ENCODE data around the gene SGIP1.
"Not testable (repeated sequence)": the region's sequence is repeated elsewhere in the genome, so short reads cannot be mapped to it uniquely, and the experiment has no call there.

SGIP1 gene

GRCh38 chr1:66549017-66549416 lies 15.1 kb downstream of the SGIP1 start:
- DNase-seq (ENCODE audit: extremely low spot score, insufficient read length, low read depth) (no peak), FAIRE-seq (no peak)

GRCh38 chr1:66550243-66550642 lies 16.3 kb downstream of the SGIP1 start:
- FAIRE-seq (no peak), DNase-seq (ENCODE audit: extremely low spot score, insufficient read length, low read depth) (no peak)

DNA sequence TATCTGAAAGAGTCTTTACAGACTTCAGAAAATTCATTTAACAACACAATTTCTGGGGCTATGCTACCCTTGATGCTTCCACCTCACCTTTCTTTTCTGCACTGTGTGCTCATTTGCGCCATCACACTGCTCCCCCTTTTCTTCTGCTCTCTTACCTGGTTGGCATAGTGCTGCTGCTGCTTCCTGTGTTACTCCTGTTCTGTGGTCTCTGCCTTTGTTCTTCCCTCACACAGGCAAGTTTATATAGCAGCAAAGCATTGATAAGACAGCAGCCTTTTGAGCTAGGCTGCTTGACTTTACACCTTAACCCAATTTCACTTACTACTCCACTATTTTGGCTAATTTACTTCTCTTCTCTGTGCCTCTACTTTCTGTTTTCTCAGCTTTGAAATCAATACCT lies 18.3 kb downstream of the SGIP1 start:
- FAIRE-seq (no peak), DNase-seq (ENCODE audit: extremely low spot score, insufficient read length, low read depth) (no peak)

- no peak for FAIRE-seq
- DNase-seq (ENCODE audit: extremely low spot score, insufficient read length, low read depth): no peak
Observed at GRCh38 chr1:66552829-66553228, 18.9 kb downstream of the SGIP1 start.

GRCh38 chr1:66553846-66554245 lies 19.9 kb downstream of the SGIP1 start:
- DNase-seq (ENCODE audit: extremely low spot score, insufficient read length, low read depth): no peak
- no peak for FAIRE-seq

DNA sequence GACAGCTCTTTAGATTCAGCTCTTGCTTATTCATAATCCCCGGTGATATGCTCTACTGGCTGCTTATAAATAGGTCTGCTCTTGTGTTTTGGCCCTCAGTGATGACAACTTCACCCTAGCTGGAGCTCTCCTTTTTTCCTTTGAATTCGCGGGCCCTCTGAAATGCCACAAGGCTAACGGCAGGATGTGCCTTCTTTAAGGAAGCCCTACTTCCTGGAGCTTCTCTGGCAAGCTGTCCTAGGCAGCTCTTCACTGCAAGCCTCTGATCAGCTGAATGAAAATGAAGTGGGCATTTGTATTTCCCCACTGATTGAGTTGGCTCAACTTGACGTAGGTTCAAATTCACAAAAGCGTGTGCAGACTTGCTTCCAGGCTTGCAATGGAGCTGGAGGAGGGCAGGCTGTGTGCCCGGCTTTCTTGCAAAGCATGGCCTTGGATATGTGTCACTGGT lies 22.2 kb downstream of the SGIP1 start:
- FAIRE-seq (no peak), DNase-seq (ENCODE audit: extremely low spot score, insufficient read length, low read depth) (no peak)

DNA sequence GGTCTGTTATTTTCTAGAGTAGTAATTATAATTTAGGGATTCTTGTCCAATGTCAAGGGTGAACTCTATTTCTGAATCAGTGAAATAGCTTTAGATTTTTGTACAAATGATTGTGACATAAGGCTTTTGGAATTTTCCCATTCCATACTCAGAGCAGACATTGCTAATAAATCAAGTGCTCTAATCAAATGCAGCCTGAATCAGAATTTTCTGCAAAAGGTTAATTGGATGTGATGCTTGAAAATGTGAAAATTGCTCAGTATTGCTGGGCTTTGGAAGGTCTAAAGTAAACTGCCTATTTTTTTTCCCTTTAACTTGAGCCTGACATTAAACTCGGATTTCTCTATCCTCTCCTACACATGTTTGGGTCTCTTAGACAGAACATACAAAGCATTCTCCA lies 23.2 kb downstream of the SGIP1 start:
- DNase-seq (ENCODE audit: extremely low spot score, insufficient read length, low read depth): no peak
- FAIRE-seq: no peak

GRCh38 chr1:66559517-66559916 lies 25.6 kb downstream of the SGIP1 start:
- DNase-seq (ENCODE audit: extremely low spot score, insufficient read length, low read depth): no peak
- no peak for FAIRE-seq

DNA sequence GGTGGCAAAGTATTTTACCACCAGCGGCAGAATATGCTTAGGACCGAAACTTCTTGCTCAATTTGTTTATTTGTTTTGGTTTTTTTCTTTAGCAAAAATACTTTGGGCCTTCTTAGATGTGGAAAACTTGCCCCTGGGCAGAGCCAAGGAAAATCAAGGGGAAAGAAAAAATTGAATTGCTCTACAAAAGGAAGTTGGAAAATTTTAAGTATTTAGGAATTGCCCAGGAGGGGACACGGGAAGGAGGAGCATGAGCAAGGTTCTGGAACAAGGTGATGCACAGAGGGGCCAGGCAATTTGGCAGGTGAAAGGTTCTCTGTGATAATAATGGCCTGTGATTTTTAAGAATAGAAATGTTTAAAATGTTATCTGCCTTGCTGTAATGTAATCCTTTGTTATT lies 28.6 kb downstream of the SGIP1 start:
- DNase-seq (ENCODE audit: extremely low spot score, insufficient read length, low read depth): no peak
- no peak for FAIRE-seq

GRCh38 chr1:66563094-66563800 lies 29.3 kb downstream of the SGIP1 start:
- FAIRE-seq: no peak

GRCh38 chr1:66563941-66564630 lies 30.1 kb downstream of the SGIP1 start:
- FAIRE-seq (no peak), DNase-seq (ENCODE audit: extremely low spot score, insufficient read length, low read depth) (no peak)

More at GRCh38 chr1:66563094-66563800, 29.3 kb downstream of the SGIP1 start:
- DNase-seq (ENCODE audit: extremely low spot score, insufficient read length, low read depth): no peak

DNA sequence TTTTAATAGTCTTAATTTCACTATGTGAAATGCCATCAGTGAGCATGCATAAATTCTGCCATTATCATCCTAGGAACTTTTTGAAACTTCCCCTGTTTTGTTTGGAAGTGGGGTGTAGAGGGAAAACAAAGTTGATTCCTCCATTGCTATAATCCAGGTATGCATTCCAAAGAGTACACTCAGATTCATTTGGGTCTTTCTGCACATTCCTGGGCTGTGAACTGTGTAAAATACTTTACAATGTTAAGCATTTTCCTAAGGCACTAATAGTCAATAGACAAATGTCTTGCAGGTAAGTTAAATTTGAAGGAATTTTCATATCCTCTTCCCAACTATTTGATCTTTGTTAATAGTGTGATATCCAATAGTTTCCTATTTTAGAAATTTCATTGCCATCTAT lies 36.2 kb downstream of the SGIP1 start:
- DNase-seq (ENCODE audit: extremely low spot score, insufficient read length, low read depth) (no peak), FAIRE-seq (no peak)

GRCh38 chr1:66571789-66572188 lies 37.8 kb downstream of the SGIP1 start:
- no peak for DNase-seq (ENCODE audit: extremely low spot score, insufficient read length, low read depth)
- FAIRE-seq: no peak

GRCh38 chr1:66575739-66576138 lies 41.8 kb downstream of the SGIP1 start:
- FAIRE-seq (no peak), DNase-seq (ENCODE audit: extremely low spot score, insufficient read length, low read depth) (no peak)

DNA sequence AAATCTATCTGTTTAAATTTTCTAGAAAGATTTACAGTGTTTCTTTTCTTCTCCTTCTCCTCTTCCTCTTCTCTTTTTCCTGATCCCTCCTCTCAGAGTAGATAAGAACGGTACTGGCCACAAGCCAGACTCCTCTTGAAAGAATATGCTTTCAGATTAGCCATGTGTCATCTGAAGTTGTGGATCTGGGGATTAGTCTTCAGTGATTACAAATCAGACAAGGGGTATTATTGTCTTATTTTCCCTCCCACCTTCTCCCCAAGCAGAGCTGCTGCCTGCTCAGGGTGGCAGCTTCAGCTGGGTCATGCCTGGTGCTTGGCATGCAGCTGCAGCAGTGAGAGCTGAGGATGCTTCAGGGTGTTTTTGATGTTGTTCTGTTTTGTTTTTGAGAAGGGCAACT lies 42.7 kb downstream of the SGIP1 start:
- FAIRE-seq (no peak), DNase-seq (ENCODE audit: extremely low spot score, insufficient read length, low read depth) (no peak)

- DNase-seq (ENCODE audit: extremely low spot score, insufficient read length, low read depth): no peak
- FAIRE-seq: no peak
Observed at GRCh38 chr1:66578841-66579240, 44.9 kb downstream of the SGIP1 start.

GRCh38 chr1:66580081-66580480 lies 46.1 kb downstream of the SGIP1 start:
- no peak for DNase-seq (ENCODE audit: extremely low spot score, insufficient read length, low read depth)
- FAIRE-seq: peak; percentile 38

- no peak for DNase-seq (ENCODE audit: extremely low spot score, insufficient read length, low read depth)
- FAIRE-seq: no peak
Observed at GRCh38 chr1:66583021-66583420, 49.1 kb downstream of the SGIP1 start.

GRCh38 chr1:66585002-66585401 lies 51.0 kb downstream of the SGIP1 start:
- FAIRE-seq: no peak
- DNase-seq (ENCODE audit: extremely low spot score, insufficient read length, low read depth): no peak

- FAIRE-seq: no peak
- DNase-seq (ENCODE audit: extremely low spot score, insufficient read length, low read depth): no peak
Observed at GRCh38 chr1:66589326-66589725, 55.4 kb downstream of the SGIP1 start.

- not testable (repeated sequence) for DNase-seq (ENCODE audit: extremely low spot score, insufficient read length, low read depth); FAIRE-seq
Observed at GRCh38 chr1:66592106-66592507, 58.2 kb downstream of the SGIP1 start.

DNA sequence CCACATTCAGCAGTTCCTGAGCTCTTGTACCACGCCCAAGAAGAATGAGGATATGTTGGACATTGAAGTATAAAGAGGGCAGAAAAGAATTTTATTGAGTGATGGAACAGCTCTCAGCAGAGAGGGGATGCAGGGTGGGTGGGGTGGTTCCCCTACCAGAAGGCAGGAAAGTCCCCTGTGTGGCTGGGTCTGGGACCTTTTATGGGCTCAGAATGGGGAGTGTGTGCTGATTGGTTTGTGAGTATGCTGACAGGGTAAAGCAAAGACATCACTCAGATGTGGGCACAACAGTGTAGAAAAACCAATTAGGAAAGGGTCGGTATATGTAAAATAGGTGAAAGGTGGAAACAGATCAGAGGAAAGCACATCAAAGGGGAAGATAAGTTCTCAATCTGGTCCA lies 62.2 kb downstream of the SGIP1 start:
- no peak for FAIRE-seq
- no peak for DNase-seq (ENCODE audit: extremely low spot score, insufficient read length, low read depth)

All from GM18507 (cell line).